ENCODE results near the gene ESPNL.

ESPNL gene

GRCh38 chr2:238159661-238160205 is 59.6 kb downstream of the ESPNL start:
- H3K4me3 ChIP-seq (ENCODE audit: low read depth, low read length) = peak overlapping the region; percentile 21
- DNase-seq (ENCODE audit: low read depth, low spot score) = no peak
- no peak for TF ChIP-seq CTCF (IDR thresholded peaks at IDR 0.05; ENCODE audit: low read depth, low read length)
- in situ Hi-C loops (cut with HindIII; ENCODE audit: low sequenced_read_pairs) = no loop called here

- TF ChIP-seq CTCF (IDR thresholded peaks at IDR 0.05; ENCODE audit: low read depth, low read length) = peak; percentile 34
- no peak overlapping the region for H3K4me3 ChIP-seq (ENCODE audit: low read depth, low read length)
- in situ Hi-C loops (cut with HindIII; ENCODE audit: low sequenced_read_pairs) = no loop called here
- DNase-seq (ENCODE audit: low read depth, low spot score) = no peak
Observed at GRCh38 chr2:238160206-238161129, 60.3 kb downstream of the ESPNL start.

- DNase-seq (ENCODE audit: low read depth, low spot score) = no peak
- TF ChIP-seq CTCF (IDR thresholded peaks at IDR 0.05; ENCODE audit: low read depth, low read length) = no peak
- no peak overlapping the region for H3K4me3 ChIP-seq (ENCODE audit: low read depth, low read length)
- in situ Hi-C loops (cut with HindIII; ENCODE audit: low sequenced_read_pairs) = no loop called here
Observed at GRCh38 chr2:238161291-238162051, 61.3 kb downstream of the ESPNL start.

GRCh38 chr2:238162251-238162845 is 62.2 kb downstream of the ESPNL start:
- TF ChIP-seq CTCF (IDR thresholded peaks at IDR 0.05; ENCODE audit: low read depth, low read length) = no peak
- in situ Hi-C loops (cut with HindIII; ENCODE audit: low sequenced_read_pairs) = no loop called here
- H3K4me3 ChIP-seq (ENCODE audit: low read depth, low read length) = no peak overlapping the region
- no peak for DNase-seq (ENCODE audit: low read depth, low spot score)

GRCh38 chr2:238162846-238163441 is 62.8 kb downstream of the ESPNL start:
- DNase-seq (ENCODE audit: low read depth, low spot score) = peak; percentile 57
- H3K4me3 ChIP-seq (ENCODE audit: low read depth, low read length) = peak overlapping the region; percentile 17
- in situ Hi-C loops (cut with HindIII; ENCODE audit: low sequenced_read_pairs) = no loop called here
- TF ChIP-seq CTCF (IDR thresholded peaks at IDR 0.05; ENCODE audit: low read depth, low read length) = no peak
